Esophagus squamous epithelium (tissue), 4 donors: ENCODE measurements around the gene BLVRB.

Experiments used
- POLR2A ChIP-seq, 4 donors: fragments of 450-650 bp; IDR thresholded peaks; one replicate each; pipeline ENCODE4 v1.6.1; 2017; ENCODE audit warnings: antibody characterized with exemption in 4 of 4, mild to moderate bottlenecking in 4 of 4, moderate library complexity in 3 of 4
- TF ChIP-seq, protein P1 (sequence below), 6 experiments: fragments of 450-650 bp in 4 of 6; fragments of 200-600 bp in 2 of 6; sonication (generic) in 2 of 6; IDR thresholded peaks; one replicate each; pipeline ENCODE4 v1.5.1; 2016 to 2019; ENCODE audit warnings: antibody characterized with exemption in 6 of 6, mild to moderate bottlenecking in 4 of 6, moderate library complexity in 4 of 6

DNA sequence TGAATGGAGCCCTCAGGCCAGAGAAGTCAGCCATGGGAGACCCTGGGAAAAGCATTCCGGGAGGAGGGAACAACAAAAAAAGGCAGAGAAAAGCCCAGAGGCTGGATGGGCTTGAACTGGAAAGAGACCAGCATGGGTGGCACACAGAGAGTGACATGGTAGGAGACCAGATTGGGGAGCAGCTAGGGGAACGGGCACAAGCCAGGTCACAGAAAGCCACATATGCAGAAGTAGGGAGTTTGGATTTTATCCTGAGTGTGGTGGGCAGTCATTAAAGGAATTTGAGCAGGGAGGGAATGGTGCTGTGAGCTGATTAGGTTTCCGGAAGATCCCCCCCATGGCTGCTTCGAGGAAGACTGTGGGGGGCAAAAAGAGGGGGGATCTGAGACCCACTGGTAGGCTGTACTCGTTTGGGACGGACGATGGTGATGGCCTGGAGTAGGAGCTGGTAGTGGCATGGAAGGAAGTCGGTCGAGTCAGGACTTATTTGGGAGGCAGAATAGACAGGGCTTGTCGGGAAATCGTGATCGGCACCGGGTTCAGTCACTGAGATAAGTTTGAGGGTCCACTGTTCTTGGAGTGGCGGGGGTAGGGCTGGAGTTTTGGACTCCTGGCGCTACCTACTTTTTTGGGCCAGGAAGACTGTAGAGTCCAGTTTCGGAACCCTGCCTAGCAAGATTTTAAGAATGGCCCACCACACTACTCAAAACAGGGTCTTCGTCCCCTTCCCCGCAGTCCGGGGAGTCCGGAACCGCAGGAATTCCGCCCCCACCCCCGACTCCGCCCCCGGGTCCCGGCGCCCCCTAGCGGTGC, 40.7 kb downstream of the BLVRB start:
- TF ChIP-seq, protein P1, sequence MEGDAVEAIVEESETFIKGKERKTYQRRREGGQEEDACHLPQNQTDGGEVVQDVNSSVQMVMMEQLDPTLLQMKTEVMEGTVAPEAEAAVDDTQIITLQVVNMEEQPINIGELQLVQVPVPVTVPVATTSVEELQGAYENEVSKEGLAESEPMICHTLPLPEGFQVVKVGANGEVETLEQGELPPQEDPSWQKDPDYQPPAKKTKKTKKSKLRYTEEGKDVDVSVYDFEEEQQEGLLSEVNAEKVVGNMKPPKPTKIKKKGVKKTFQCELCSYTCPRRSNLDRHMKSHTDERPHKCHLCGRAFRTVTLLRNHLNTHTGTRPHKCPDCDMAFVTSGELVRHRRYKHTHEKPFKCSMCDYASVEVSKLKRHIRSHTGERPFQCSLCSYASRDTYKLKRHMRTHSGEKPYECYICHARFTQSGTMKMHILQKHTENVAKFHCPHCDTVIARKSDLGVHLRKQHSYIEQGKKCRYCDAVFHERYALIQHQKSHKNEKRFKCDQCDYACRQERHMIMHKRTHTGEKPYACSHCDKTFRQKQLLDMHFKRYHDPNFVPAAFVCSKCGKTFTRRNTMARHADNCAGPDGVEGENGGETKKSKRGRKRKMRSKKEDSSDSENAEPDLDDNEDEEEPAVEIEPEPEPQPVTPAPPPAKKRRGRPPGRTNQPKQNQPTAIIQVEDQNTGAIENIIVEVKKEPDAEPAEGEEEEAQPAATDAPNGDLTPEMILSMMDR (IDR thresholded peaks at IDR 0.05): peak in 1 of 6 experiments; percentile 81
- TF ChIP-seq POLR2A (IDR thresholded peaks at IDR 0.05): no peak
